Measurements from ENCODE around the gene HINFP.

DNA sequence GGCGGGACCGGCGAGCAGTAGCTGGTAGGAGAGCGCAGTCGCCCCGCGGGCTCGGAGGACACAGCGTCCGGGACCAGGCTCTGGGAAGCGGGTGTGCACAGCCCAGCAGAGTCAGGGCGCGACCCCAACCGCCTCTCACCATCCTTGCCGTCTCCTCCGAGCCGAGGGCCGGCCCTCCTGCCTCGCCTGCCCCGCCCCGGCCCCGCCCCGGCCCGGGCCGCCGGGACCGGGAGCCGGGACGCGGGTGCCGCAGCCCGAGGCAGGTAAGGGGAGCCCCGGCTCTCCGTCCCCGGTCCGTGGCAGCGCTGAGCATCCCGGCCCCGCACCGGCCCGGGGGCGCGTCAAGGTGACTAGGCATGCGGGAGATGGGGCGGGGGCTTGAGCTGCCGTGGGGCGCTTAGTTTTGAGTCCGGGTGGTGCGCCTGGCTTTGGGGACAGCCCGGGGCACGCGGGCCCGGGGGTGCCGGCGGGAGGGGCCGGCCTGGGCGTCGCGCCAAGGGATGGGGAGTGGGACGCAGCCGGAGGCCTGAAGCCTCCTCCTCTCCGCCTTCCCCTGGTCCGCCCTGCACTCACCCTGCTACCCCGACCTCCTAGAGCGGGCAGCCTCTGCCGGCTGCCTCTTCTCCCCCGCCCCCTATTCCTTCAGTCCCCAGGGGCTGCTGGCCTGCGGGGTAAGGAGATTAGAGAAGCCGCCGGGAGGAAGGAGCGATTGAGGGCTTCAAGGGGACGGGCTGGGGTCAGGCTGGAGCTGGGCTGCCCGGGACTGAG lies 27.8 kb downstream of the HINFP start, which contains the start of gene ABCG4:
- TF ChIP-seq, protein P1, sequence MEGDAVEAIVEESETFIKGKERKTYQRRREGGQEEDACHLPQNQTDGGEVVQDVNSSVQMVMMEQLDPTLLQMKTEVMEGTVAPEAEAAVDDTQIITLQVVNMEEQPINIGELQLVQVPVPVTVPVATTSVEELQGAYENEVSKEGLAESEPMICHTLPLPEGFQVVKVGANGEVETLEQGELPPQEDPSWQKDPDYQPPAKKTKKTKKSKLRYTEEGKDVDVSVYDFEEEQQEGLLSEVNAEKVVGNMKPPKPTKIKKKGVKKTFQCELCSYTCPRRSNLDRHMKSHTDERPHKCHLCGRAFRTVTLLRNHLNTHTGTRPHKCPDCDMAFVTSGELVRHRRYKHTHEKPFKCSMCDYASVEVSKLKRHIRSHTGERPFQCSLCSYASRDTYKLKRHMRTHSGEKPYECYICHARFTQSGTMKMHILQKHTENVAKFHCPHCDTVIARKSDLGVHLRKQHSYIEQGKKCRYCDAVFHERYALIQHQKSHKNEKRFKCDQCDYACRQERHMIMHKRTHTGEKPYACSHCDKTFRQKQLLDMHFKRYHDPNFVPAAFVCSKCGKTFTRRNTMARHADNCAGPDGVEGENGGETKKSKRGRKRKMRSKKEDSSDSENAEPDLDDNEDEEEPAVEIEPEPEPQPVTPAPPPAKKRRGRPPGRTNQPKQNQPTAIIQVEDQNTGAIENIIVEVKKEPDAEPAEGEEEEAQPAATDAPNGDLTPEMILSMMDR (IDR thresholded peaks at IDR 0.05), result no peak
- no peak for TF ChIP-seq POLR2A (IDR thresholded peaks at IDR 0.05)

Measured in Peyer's patch (tissue), 4 donors.